Ishikawa (cell line): Measurements from ENCODE around the gene TBC1D4.

Experiments
- CEBPB ChIP-seq: IDR thresholded peaks from 2 replicates; pipeline ENCODE4 v1.6.1; 2012
- CREB1 ChIP-seq: IDR thresholded peaks from 2 replicates; pipeline ENCODE4 v1.6.1; 2012; ENCODE audit warnings: low read depth
- EGR1 ChIP-seq: IDR thresholded peaks from 2 replicates; pipeline ENCODE4 v1.6.1; 2012
- EP300 ChIP-seq: IDR thresholded peaks from 2 replicates; pipeline ENCODE4 v1.6.1; 2012; ENCODE audit warnings: borderline replicate concordance
- FOXM1 ChIP-seq: IDR thresholded peaks from 2 replicates; pipeline ENCODE4 v1.6.1; 2012; ENCODE audit warnings: low read depth, borderline replicate concordance
- NFIC ChIP-seq: IDR thresholded peaks from 2 replicates; pipeline ENCODE4 v1.6.1; 2012
- RAD21 ChIP-seq: IDR thresholded peaks from 2 replicates; pipeline ENCODE4 v1.6.1; 2012; ENCODE audit warnings: low read depth
- TAF1 ChIP-seq: IDR thresholded peaks from 2 replicates; pipeline ENCODE4 v1.6.1; 2012; ENCODE audit warnings: low read depth, mild to moderate bottlenecking
- TCF12 ChIP-seq: IDR thresholded peaks from 2 replicates; pipeline ENCODE4 v1.6.1; 2012; ENCODE audit warnings: low read depth
- TEAD4 ChIP-seq: IDR thresholded peaks from 2 replicates; pipeline ENCODE4 v1.6.1; 2012
- YY1 ChIP-seq: IDR thresholded peaks from 2 replicates; pipeline ENCODE4 v1.6.1; 2012; ENCODE audit warnings: low read depth
- ZBTB7A ChIP-seq: IDR thresholded peaks from 2 replicates; pipeline ENCODE4 v1.6.1; 2012; ENCODE audit warnings: low read depth
- TF ChIP-seq, protein P1 (sequence below): IDR thresholded peaks from 2 replicates; pipeline ENCODE4 v1.6.1; 2012; ENCODE audit warnings: low read depth, mild to moderate bottlenecking
- TF ChIP-seq, protein P2 (sequence below): IDR thresholded peaks from 2 replicates; pipeline ENCODE4 v1.6.1; 2012
- TF ChIP-seq, protein P3 (sequence below): IDR thresholded peaks from 2 replicates; pipeline ENCODE4 v1.6.1; 2012

Gene TBC1D4

DNA sequence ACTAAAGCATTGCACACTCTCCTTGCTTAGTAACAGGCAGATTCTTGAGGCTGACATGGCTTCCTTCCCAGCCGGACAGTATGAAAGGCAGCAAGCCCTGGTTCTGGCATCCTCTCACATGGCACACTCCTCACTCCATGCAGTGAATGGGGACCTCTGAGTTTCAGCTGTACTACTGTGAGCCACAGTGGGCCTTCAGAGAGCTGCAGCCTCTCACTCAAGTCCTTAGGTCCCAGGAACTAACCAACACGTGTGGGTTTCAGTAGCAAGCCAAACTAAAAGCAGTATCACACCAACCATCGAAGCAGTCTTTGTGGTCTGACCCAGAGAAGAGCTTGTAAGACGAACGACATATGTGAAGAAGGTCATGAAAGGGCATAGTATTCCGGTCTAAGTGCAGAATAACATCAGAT is 128.2 kb downstream of the TBC1D4 start:
- TF ChIP-seq EGR1 (no peak), TCF12 (no peak), RAD21 (no peak), NFIC (no peak), CREB1 (no peak), YY1 (no peak), FOXM1 (no peak)
- TF ChIP-seq, protein P1, sequence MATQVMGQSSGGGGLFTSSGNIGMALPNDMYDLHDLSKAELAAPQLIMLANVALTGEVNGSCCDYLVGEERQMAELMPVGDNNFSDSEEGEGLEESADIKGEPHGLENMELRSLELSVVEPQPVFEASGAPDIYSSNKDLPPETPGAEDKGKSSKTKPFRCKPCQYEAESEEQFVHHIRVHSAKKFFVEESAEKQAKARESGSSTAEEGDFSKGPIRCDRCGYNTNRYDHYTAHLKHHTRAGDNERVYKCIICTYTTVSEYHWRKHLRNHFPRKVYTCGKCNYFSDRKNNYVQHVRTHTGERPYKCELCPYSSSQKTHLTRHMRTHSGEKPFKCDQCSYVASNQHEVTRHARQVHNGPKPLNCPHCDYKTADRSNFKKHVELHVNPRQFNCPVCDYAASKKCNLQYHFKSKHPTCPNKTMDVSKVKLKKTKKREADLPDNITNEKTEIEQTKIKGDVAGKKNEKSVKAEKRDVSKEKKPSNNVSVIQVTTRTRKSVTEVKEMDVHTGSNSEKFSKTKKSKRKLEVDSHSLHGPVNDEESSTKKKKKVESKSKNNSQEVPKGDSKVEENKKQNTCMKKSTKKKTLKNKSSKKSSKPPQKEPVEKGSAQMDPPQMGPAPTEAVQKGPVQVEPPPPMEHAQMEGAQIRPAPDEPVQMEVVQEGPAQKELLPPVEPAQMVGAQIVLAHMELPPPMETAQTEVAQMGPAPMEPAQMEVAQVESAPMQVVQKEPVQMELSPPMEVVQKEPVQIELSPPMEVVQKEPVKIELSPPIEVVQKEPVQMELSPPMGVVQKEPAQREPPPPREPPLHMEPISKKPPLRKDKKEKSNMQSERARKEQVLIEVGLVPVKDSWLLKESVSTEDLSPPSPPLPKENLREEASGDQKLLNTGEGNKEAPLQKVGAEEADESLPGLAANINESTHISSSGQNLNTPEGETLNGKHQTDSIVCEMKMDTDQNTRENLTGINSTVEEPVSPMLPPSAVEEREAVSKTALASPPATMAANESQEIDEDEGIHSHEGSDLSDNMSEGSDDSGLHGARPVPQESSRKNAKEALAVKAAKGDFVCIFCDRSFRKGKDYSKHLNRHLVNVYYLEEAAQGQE, result no peak
- TF ChIP-seq, protein P2, sequence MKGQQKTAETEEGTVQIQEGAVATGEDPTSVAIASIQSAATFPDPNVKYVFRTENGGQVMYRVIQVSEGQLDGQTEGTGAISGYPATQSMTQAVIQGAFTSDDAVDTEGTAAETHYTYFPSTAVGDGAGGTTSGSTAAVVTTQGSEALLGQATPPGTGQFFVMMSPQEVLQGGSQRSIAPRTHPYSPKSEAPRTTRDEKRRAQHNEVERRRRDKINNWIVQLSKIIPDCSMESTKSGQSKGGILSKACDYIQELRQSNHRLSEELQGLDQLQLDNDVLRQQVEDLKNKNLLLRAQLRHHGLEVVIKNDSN, result no peak

DNA sequence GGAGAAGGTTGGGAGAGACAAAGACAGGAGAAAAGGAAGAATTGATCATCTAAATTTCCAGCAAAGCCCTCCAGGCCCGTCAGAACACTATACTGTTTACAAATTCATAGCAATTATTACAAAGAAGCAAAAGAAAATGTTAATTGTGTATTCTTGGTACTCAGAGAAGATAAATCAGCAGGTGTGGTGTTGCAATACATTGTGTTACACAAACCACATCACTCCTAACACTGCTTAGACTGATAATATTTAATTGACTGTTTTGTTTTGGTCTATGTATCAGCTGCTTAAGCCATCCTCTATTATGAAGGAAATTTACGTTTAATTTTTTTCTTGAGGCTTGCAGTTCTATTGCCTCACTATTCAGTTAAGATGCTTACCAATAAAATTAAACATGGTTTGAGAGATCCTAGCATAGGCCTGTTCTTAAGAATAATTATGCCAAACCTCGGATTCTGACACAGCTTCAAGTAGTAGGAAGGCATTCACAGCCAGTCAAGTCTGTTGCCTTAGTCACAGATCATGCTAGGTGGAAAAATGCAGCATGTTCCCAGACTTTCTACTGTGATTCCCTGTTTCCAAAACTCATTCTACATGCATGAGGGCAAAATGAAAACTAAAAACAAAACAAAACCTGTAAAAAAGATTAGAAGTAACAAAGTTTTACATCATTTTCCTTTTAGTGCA is 129.2 kb downstream of the TBC1D4 start:
- no peak for TF ChIP-seq TAF1
- no peak for TF ChIP-seq TEAD4
- TF ChIP-seq, protein P1, result no peak
- no peak for TF ChIP-seq NFIC
- no peak for TF ChIP-seq CREB1
- TF ChIP-seq CEBPB, result no peak
- TF ChIP-seq EP300, result no peak
- no peak for TF ChIP-seq ZBTB7A
- TF ChIP-seq EGR1, result no peak

DNA sequence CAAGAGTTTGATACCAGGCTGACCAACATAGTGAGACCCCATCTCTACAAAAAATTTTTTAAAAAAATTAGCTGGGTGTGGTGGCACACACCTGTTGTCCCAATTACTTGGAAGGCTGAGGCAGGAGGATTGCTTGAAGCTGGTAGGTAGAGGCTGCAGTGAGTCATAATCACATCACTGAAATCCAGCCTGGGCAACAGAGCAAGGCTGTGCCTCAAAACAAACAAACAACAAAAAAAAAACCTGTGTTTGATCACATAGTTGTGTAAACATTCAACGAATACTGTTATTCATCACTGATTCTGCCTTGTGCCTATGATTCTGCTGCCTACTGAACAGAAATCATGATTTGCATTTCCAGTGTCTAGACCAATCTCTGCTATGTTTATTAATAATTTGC is 134.0 kb downstream of the TBC1D4 start:
- TF ChIP-seq TCF12, result no peak
- TF ChIP-seq TAF1, result no peak
- TF ChIP-seq, protein P2, result no peak
- TF ChIP-seq EGR1, result no peak
- TF ChIP-seq, protein P3, sequence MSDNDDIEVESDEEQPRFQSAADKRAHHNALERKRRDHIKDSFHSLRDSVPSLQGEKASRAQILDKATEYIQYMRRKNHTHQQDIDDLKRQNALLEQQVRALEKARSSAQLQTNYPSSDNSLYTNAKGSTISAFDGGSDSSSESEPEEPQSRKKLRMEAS, result no peak

DNA sequence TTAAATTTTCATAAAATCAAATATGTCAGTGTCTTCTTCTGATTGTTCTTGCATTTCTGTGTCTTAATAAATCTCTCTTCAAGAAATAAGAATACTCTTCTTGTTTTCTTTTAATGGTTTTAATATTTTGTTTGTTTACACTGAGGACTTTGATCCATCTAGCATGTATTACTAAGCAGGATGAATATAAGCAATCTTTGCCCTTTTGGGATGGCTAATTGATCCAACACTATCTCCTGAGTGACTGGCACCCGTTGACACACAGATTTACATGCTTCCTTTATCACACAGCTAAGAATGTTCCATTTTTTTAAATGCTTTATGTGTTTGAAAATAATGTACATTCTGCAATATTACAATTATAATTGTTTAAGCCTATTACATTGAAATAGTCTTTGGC is 134.5 kb downstream of the TBC1D4 start:
- TF ChIP-seq NFIC (no peak), TEAD4 (no peak), RAD21 (no peak), TAF1 (no peak), TCF12 (no peak), ZBTB7A (no peak)
- TF ChIP-seq, protein P3, result no peak
- TF ChIP-seq, protein P1, result no peak

DNA sequence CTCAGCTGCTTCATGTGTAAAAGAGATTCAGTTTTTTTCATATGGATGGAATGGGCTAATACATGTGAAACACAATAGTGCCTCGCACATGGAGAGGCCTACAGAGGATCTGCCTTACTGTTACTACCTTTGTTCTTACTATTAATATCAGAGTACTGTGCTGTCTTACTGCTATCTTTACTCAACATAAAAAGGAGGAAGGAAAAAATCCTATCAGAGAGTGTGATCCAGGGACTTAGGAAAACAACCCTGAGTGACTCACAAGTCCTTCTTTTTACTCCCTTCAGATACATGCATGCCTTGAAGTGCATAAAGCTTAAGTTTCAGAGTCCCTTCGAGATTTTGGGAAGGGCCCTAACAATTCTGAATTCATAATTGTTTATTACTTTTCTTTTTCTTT is 136.8 kb downstream of the TBC1D4 start:
- TF ChIP-seq NFIC (no peak), CREB1 (no peak), CEBPB (no peak), TCF12 (no peak), YY1 (no peak), EP300 (no peak), FOXM1 (no peak), ZBTB7A (no peak), TAF1 (no peak), EGR1 (no peak), RAD21 (no peak), TEAD4 (no peak)
- TF ChIP-seq, protein P1, result no peak
- TF ChIP-seq, protein P2, result no peak
- TF ChIP-seq, protein P3, result no peak
